ENCODE data around the gene FBXO10. TPM values are rescaled to one million over a fixed set of nuclear protein-coding genes. Genes with fewer than 3 reads are reported as not detected.

Gene FBXO10
- total RNA-seq, 1 experiment from 2014 or later: 5.3 TPM

GRCh38 chr9:37508135-37508833 lies 67.9 kb downstream of the FBXO10 start:
- peaks cover 6 to 21% of the 10 kb centered on the region in 2 experiments; a peak in 3 of 4 replicates for H3K36me3 ChIP-seq (ENCODE audit: control insufficient read depth in 1 of 2, insufficient read depth in 2 of 2, low read length in 2 of 2)
- no peak overlapping the region for H3K4me2 ChIP-seq (ENCODE audit: low read length)
- no TSS peak for BruUV-seq (replicated peaks)
- H3K9ac ChIP-seq (ENCODE audit: low read length): no peak overlapping the region
- DNase-seq (ENCODE audit: low read depth, low spot score) (no peak), ATAC-seq (no peak)
- H3K79me2 ChIP-seq (ENCODE audit: insufficient read depth, low read length): peaks cover 4% of the 10 kb centered on the region; the same call in 1 of the 2 replicates
- no peaks in the 10 kb centered on the region for H3K9me3 ChIP-seq (ENCODE audit: control insufficient read depth in 1 of 2, insufficient read depth in 1 of 2, low read depth in 1 of 2, low read length in 2 of 2)
- RAD21 ChIA-PET (ENCODE audit: low non-redundant PET in 1 of 2, low total read pairs in 2 of 2, uncharacterized antibody in 2 of 2, unreplicated experiment in 2 of 2): no interaction called here
- H3K27me3 ChIP-seq (ENCODE audit: insufficient read depth, low read length): no peaks in the 10 kb centered on the region
- H2AFZ ChIP-seq (ENCODE audit: low read depth, low read length, poor library complexity, severe bottlenecking): no peak overlapping the region
- TF ChIP-seq ZNF274 (IDR thresholded peaks at IDR 0.05; ENCODE audit: low read depth, low read length): no peak
- TF ChIP-seq MAX (IDR thresholded peaks at IDR 0.05): no peak
- TF ChIP-seq ATF3 (IDR thresholded peaks at IDR 0.05): no peak
- TF ChIP-seq EGR1 (IDR thresholded peaks at IDR 0.05; ENCODE audit: low read depth): no peak
- no peak for TF ChIP-seq TCF7L2 (IDR thresholded peaks at IDR 0.05; ENCODE audit: borderline replicate concordance, extremely low read depth, insufficient read depth, insufficient read length)
- TF ChIP-seq JUND (IDR thresholded peaks at IDR 0.05): no peak
- TF ChIP-seq RAD21 (IDR thresholded peaks at IDR 0.05; ENCODE audit: low read depth): no peak
- no peak for TF ChIP-seq POLR2AphosphoS5 (IDR thresholded peaks at IDR 0.05; ENCODE audit: low read depth, low read length)
- no peak for TF ChIP-seq EZH2phosphoT487 (IDR thresholded peaks at IDR 0.05; ENCODE audit: borderline replicate concordance)
- no peak for TF ChIP-seq POLR2A (IDR thresholded peaks at IDR 0.05; ENCODE audit: borderline replicate concordance, extremely low read depth, insufficient read depth, insufficient read length)
- no peak for TF ChIP-seq FOSL1 (IDR thresholded peaks at IDR 0.05; ENCODE audit: low read depth)
- no peaks in the 10 kb centered on the region for H3K9me2 ChIP-seq (ENCODE audit: insufficient read depth)
- CTCF ChIA-PET: no interaction called here
- intact Hi-C loops (cut with micrococcal nuclease): no loop called here
- no peaks in the 10 kb centered on the region; the same call in 1 of the 2 replicates for H4K20me1 ChIP-seq (ENCODE audit: insufficient read depth)
- POLR2A ChIA-PET: no interaction called here
- no peak overlapping the region for H3K27ac ChIP-seq (ENCODE audit: low read depth, low read length)
- H3K4me1 ChIP-seq (ENCODE audit: control insufficient read depth in 1 of 2, insufficient read depth in 2 of 2, low read length in 2 of 2): no peaks in the 10 kb centered on the region; a peak in 1 of 4 replicates
- no peak overlapping the region for H3K4me3 ChIP-seq (replicated peaks in 1 of 2; ENCODE audit: low read depth in 1 of 2, low read length in 2 of 2)
